ENCODE data around the gene NHS. TPM values are rescaled to one million over a fixed set of nuclear protein-coding genes. Genes with fewer than 3 reads are reported as not detected.

NHS gene
- total and polyA plus RNA-seq, 2 of the 4 experiments (the other 2 are of a cell fraction) = 0.36 to 0.90 TPM

- dilution Hi-C loops (cut with HindIII; ENCODE audit: low sequenced_read_pairs, unreplicated experiment) = no loop called here
- in situ Hi-C loops (cut with MboI; ENCODE audit: low sequenced_read_pairs) = loop anchor here (10.0 to 25.0 kb wide), 2 partner anchors 435 to 843 kb away; no protein-coding TSS in a partner anchor
- no peak overlapping the region for H3K14ac ChIP-seq (replicated peaks; ENCODE audit: low read depth, low read length)
- no peak overlapping the region for H3K4me3 ChIP-seq (ENCODE audit: insufficient read depth, low read depth, low read length)
- ChIA-PET CTCF (no interaction called here), POLR2A (ENCODE audit: unreplicated experiment) (no interaction called here)
- H3K79me1 ChIP-seq (ENCODE audit: low read depth in 1 of 2, low read length in 2 of 2) = no peaks in the 10 kb centered on the region
- H4K8ac ChIP-seq (ENCODE audit: low read depth in 2 of 2, low read length in 2 of 2) = no peak overlapping the region
- no peaks in the 10 kb centered on the region; the same call in 1 of the 2 replicates for H3K4me1 ChIP-seq (ENCODE audit: control insufficient read depth, insufficient read depth, low read length)
- H2BK20ac ChIP-seq (ENCODE audit: low read depth, low read length) = no peak overlapping the region
- H3K9ac ChIP-seq (ENCODE audit: low read depth, low read length) = no peak overlapping the region
- no peak overlapping the region for H2AK5ac ChIP-seq (ENCODE audit: low read depth, low read length)
- WGBS, 2 experiments (ENCODE audit: extremely low coverage in 2 of 2, insufficient read length in 1 of 2) = no CpG with 5 or more reads among the region's 2 CpGs
- H2BK5ac ChIP-seq (ENCODE audit: low read depth, low read length, poor library complexity, severe bottlenecking) = no peak overlapping the region
- H3K4ac ChIP-seq (ENCODE audit: low read depth, low read length) = no peak overlapping the region
- TF ChIP-seq NFE2L2 (IDR thresholded peaks at IDR 0.05; ENCODE audit: low read depth, low read length) (no peak), USF2 (IDR thresholded peaks at IDR 0.05; ENCODE audit: low read depth, low read length) (no peak), CEBPB (IDR thresholded peaks at IDR 0.05; ENCODE audit: low read depth, low read length) (no peak), RAD21 (IDR thresholded peaks at IDR 0.05; ENCODE audit: low read length) (no peak), MAZ (IDR thresholded peaks at IDR 0.05; ENCODE audit: borderline replicate concordance, low read depth, low read length) (no peak), RCOR1 (IDR thresholded peaks at IDR 0.05; ENCODE audit: insufficient replicate concordance, low read length) (no peak), MXI1 (IDR thresholded peaks at IDR 0.05; ENCODE audit: borderline replicate concordance, low read depth, low read length) (no peak), POLR2A (IDR thresholded peaks at IDR 0.05; ENCODE audit: low read depth, low read length) (no peak), SMC3 (IDR thresholded peaks at IDR 0.05; ENCODE audit: low read depth, low read length) (no peak), MAFK (IDR thresholded peaks at IDR 0.05; ENCODE audit: low read depth, low read length) (no peak), FOS (IDR thresholded peaks at IDR 0.05; ENCODE audit: low read depth, low read length) (no peak), CHD1 (IDR thresholded peaks at IDR 0.05; ENCODE audit: low read depth, low read length) (no peak), BHLHE40 (IDR thresholded peaks at IDR 0.05; ENCODE audit: low read depth, low read length) (no peak), ELK1 (IDR thresholded peaks at IDR 0.05; ENCODE audit: borderline replicate concordance, low read depth, low read length) (no peak)
- H3K27me3 ChIP-seq (ENCODE audit: control insufficient read depth, insufficient read depth, low read length) = no peaks in the 10 kb centered on the region
- ATAC-seq (ENCODE audit: low read depth) = no peak
- no peak for DNase-seq
- H3K56ac ChIP-seq (ENCODE audit: extremely low read depth, insufficient read depth, low read length) = no peak overlapping the region
- intact Hi-C loops (cut with micrococcal nuclease) = no loop called here
- no peak overlapping the region for H3K27ac ChIP-seq (ENCODE audit: insufficient read depth, low read length)
- no peak overlapping the region for H3K4me2 ChIP-seq (ENCODE audit: low read depth, low read length)
- BruUV-seq (replicated peaks) = no TSS peak
- no peaks in the 10 kb centered on the region for H3K9me3 ChIP-seq (ENCODE audit: control insufficient read depth, insufficient read depth, low read length)
- no peak overlapping the region for H2BK15ac ChIP-seq (ENCODE audit: low read depth, low read length)
- H3K23ac ChIP-seq (ENCODE audit: low read depth, low read length) = no peak overlapping the region
- H2AFZ ChIP-seq (replicated peaks; ENCODE audit: low read length, poor library complexity) = no peak overlapping the region
- no peaks in the 10 kb centered on the region for H3K36me3 ChIP-seq (ENCODE audit: control insufficient read depth, insufficient read depth, low read length)
- no peak overlapping the region for H3K18ac ChIP-seq (ENCODE audit: low read depth, low read length)
- H3K9me1 ChIP-seq (ENCODE audit: insufficient read depth, low read length) = no peaks in the 10 kb centered on the region
- no peak overlapping the region for H2BK120ac ChIP-seq (ENCODE audit: low read depth, low read length)
- H4K20me1 ChIP-seq (ENCODE audit: insufficient read depth, low read length) = no peaks in the 10 kb centered on the region
- no peak overlapping the region for H2AK9ac ChIP-seq (replicated peaks; ENCODE audit: low read depth, low read length, poor library complexity)
- no peak overlapping the region for H4K5ac ChIP-seq (ENCODE audit: low read depth, low read length)
- no peak overlapping the region for H4K91ac ChIP-seq (ENCODE audit: insufficient read depth, low read depth, low read length)
Observed at GRCh38 chrX:17679820-17680219, 304.8 kb downstream of the NHS start.
